Omental fat pad (tissue), 4 donors: ENCODE data around the gene SESTD1. TPM values are rescaled to one million over a fixed set of nuclear protein-coding genes. Genes with fewer than 3 reads are reported as not detected.

Experiments
- ATAC-seq: fragments of 150-250 bp; one replicate; pipeline ENCODE4 v1.9.1; 2016; ENCODE audit warnings: mild to moderate bottlenecking, moderate library complexity; ENCODE audit not compliant: low FRiP score
- DNase-seq: peaks from one replicate; pipeline ENCODE4 v3.0.0-alpha.2; 2019; ENCODE audit warnings: low spot score
- CTCF ChIP-seq, 3 donors: fragments of 450-650 bp; IDR thresholded peaks; one replicate each; pipeline ENCODE4 v1.5.1; 2016 to 2017; ENCODE audit warnings: antibody characterized with exemption in 3 of 3, mild to moderate bottlenecking in 3 of 3, moderate library complexity in 2 of 3
- total RNA-seq, 4 donors: library from RNA; depleted of rRNA; stranded (reverse); fragments of >200 nt; gene quantifications; one replicate each; pipeline ENCODE4 v1.1.0, GENCODE V29; 2016

SESTD1 gene
- total RNA-seq, 4 donors from 2014 or later, result 47.0 to 80.9 (median 56.8) TPM

- TF ChIP-seq CTCF (IDR thresholded peaks at IDR 0.05), result no peak
- no peak for ATAC-seq
- no peak for DNase-seq
These were observed 3.3 kb downstream of the SESTD1 start for GRCh38 chr2:179261151-179261825.

- no peak for ATAC-seq
- DNase-seq, result no peak
- TF ChIP-seq CTCF (IDR thresholded peaks at IDR 0.05), result no peak
These were observed 4.4 kb downstream of the SESTD1 start for GRCh38 chr2:179260224-179260623.

- no peak for TF ChIP-seq CTCF (IDR thresholded peaks at IDR 0.05)
- DNase-seq, result no peak
- ATAC-seq, result no peak
These were observed 9.5 kb downstream of the SESTD1 start for GRCh38 chr2:179255129-179255528.

GRCh38 chr2:179253226-179253625 lies 11.4 kb downstream of the SESTD1 start:
- ATAC-seq, result no peak
- DNase-seq, result no peak
- TF ChIP-seq CTCF (IDR thresholded peaks at IDR 0.05), result no peak

- ATAC-seq (no peak), DNase-seq (no peak)
- no peak for TF ChIP-seq CTCF (IDR thresholded peaks at IDR 0.05)
These were observed 12.2 kb downstream of the SESTD1 start for GRCh38 chr2:179252423-179252822.

GRCh38 chr2:179251870-179252269 lies 12.8 kb downstream of the SESTD1 start:
- DNase-seq, result no peak
- ATAC-seq, result no peak
- TF ChIP-seq CTCF (IDR thresholded peaks at IDR 0.05), result no peak

- ATAC-seq, result no peak
- TF ChIP-seq CTCF (IDR thresholded peaks at IDR 0.05), result no peak
- no peak for DNase-seq
These were observed 13.7 kb downstream of the SESTD1 start for GRCh38 chr2:179250848-179251504.
